Measurements from ENCODE around the gene LCLAT1.

The LCLAT1 gene

DNA sequence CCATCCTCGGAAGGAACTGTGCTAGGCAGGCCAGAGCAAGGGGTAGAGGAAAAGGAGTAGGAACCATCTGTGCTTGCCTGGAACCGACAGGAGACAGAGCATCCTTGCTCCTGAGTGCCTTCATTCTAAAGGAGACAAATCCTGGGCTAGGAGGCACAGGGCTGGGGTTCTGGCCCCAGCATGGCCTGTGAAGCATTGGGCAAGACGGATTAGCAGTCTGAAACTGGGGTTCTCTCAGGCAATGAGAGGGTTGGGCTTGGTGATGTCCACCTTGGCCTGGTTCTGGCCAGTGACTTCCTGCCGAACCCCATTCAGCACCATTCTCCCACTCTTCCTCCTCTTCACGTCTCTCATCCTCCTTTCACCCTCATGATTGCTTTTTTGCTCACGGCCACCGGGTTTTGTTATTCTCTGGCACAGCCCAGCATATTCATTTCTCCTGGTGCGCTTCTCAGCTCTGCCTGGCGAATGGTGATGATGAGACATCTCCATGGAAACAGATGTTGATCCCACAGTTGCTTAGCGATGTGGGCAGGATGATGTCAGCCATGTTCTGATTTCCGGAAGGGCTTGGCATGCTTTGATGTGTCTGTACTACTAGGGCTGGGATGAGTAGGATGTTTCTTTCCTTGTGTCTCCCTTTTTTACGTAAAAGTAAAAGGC, 232.5 kb downstream of the LCLAT1 start:
- no peak for DNase-seq

DNA sequence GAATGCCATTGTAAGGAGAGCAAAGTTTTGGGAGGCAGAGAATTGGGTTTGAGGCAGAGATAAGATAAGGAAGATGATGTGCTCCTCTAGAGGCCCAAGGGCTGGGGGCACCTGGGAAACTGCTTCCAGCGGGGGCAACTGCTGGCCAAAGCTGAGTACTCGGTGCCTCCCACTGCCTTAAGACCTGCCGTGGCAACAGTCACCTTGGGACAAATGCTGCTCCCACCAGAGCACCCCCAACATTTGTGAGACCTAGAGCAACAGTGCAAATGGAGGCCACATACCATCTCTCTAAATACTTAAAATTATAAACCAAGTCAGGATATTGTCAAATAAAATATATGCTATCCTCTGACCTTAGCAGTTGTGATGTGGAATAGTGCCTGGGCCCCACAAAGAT, 233.1 kb downstream of the LCLAT1 start:
- no peak for DNase-seq

DNA sequence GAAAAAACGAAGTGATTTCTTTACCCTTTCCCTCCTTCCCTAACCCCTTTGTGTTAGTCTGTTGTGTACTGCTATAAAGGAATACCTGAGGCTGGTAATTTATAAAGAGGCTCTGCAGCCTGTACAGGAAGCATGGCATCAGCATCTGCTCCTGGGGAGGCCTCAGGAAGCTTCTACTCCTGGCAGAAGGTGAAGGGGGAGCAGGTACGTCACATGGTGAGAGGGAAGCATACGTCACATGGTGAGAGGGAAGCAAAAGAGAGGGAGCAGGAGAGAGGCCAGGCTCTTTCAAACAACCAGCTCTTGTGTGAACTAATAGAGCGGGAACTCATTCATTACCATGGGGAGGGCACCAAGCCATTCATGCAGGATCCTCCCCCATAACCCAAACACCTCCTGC, 234.0 kb downstream of the LCLAT1 start:
- DNase-seq = no peak

GRCh38 chr2:30683236-30683956, 236.3 kb downstream of the LCLAT1 start:
- no peak for DNase-seq

GRCh38 chr2:30684026-30684425, 237.0 kb downstream of the LCLAT1 start:
- no peak for DNase-seq

DNA sequence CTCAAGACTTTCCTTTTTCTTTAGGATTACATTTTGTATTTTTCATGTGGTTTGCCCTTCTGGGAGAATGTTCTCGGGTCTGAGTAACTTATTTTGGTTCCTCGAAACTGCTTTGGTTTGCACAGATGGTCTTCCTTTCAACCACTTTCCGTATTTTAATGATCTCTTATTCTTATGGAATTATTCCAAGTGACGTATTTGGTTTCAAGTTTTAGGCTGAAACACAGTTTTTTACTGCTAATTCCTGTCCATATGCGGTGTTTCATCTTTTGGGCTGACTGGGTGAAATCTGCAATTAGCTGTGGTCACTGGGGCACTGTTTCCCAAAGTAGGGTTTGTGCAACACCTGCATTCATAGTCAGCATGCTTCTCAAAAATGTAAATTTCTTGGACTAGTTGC, 237.5 kb downstream of the LCLAT1 start:
- DNase-seq = no peak

- no peak for DNase-seq
Measured at GRCh38 chr2:30684996-30685395, 237.9 kb downstream of the LCLAT1 start.

- DNase-seq = no peak
Measured at GRCh38 chr2:30686000-30686399, 239.0 kb downstream of the LCLAT1 start.

- DNase-seq = no peak
Measured at GRCh38 chr2:30686669-30687068, 239.6 kb downstream of the LCLAT1 start.

- no peak for DNase-seq
Measured at GRCh38 chr2:30688956-30689401, 241.9 kb downstream of the LCLAT1 start.

GRCh38 chr2:30689496-30690125, 242.6 kb downstream of the LCLAT1 start:
- DNase-seq = no peak

DNA sequence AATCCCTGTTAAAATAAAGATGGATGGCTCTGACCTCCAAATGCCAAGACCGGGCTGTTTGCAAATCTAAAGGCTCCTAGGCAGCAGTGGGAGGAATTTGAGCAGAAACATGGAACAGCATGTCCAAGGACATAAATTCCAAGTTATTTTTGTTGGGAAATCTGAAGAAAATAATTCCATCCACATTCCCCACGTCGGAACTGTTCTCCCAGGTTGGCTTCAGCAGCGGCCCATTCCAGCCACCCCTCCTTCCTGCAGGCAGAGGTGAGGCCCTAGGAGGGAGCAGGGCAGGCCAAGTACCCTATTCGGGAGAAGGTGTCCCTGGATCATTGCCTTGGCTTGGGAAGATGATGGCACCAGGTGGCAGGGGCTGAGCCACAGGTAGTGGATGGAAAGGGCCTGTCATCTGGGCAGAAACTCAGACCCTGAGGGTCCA, 243.1 kb downstream of the LCLAT1 start:
- DNase-seq = no peak

- DNase-seq = no peak
Measured at GRCh38 chr2:30691091-30691947, 244.3 kb downstream of the LCLAT1 start.

- no peak for DNase-seq
Measured at GRCh38 chr2:30691948-30692828, 245.1 kb downstream of the LCLAT1 start.

- no peak for DNase-seq
Measured at GRCh38 chr2:30692829-30693275, 245.8 kb downstream of the LCLAT1 start.

Data from cerebellar nuclear complex (tissue), 1 donor.